Pons (tissue), 1 donor: ENCODE measurements around the gene TMEM238L.
"Not testable (repeated sequence)": the region's sequence is repeated elsewhere in the genome, so short reads cannot be mapped to it uniquely, and the experiment has no call there.

Experiments
- DNase-seq: peaks from one replicate; pipeline ENCODE4 v3.0.0-alpha.2; 2016; ENCODE audit warnings: low spot score

Gene TMEM238L, protein sequence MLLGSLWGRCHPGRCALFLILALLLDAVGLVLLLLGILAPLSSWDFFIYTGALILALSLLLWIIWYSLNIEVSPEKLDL

GRCh38 chr17:10803830-10804475 is at the start of gene TMEM238L:
Gene TMEM238L (minus strand): TSS chr17:10804099. CDS start chr17:10803963, 136 bp downstream.
- DNase-seq: no peak

DNA sequence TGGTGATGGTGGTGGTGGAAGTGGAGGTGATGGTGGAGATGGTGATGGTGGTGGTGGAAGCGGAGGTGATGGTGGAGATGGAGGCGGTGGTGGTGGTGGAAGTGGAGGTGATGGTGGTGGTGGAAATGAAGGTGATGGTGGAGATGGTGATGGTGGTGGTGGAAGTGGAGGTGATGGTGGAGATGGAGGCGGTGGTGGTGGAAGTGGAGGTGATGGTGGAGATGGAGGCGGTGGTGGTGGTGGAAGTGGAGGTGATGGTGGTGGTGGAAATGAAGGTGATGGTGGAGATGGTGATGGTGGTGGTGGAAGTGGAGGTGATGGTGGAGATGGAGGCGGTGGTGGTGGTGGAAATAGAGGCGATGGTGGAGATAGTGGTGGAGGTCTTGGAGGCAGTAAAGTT is 42.7 kb upstream of the TMEM238L start:
- not testable (repeated sequence) for DNase-seq

GRCh38 chr17:10845388-10845751 is 41.5 kb upstream of the TMEM238L start:
- DNase-seq: no peak

GRCh38 chr17:10844621-10845387 is 40.9 kb upstream of the TMEM238L start:
- peak; percentile 72 for DNase-seq

- DNase-seq: no peak
These were observed 39.9 kb upstream of the TMEM238L start for GRCh38 chr17:10843811-10844210.

DNA sequence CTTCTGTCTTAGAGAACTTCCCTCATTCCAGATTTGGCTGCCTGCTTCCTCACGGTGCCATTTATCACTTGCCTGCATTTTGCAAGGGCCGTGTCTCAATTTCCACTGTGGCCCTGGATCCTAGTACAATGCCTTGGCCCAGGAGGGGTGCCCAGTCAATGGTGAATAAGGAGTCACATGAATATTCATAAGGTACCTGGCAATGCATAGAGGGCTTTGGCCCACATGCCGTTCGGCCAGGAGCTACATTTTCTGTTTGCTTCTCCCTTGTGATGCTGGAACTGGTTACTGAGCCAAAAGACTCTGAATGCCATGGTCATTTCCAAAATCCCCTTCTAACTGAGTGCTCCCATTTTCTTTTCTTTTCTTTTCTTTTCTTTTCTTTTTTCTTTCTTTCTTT is 38.8 kb upstream of the TMEM238L start:
- DNase-seq: peak; percentile 78

- no peak for DNase-seq
These were observed 34.8 kb upstream of the TMEM238L start for GRCh38 chr17:10838682-10839081.

GRCh38 chr17:10837921-10838320 is 34.0 kb upstream of the TMEM238L start, which contains the start of gene PIRT:
Gene PIRT (minus strand): TSS chr17:10838087. CDS start chr17:10825645, 12,442 bp downstream.
- DNase-seq: peak; percentile 15

- DNase-seq: no peak
These were observed 33.2 kb upstream of the TMEM238L start for GRCh38 chr17:10836966-10837590.

DNA sequence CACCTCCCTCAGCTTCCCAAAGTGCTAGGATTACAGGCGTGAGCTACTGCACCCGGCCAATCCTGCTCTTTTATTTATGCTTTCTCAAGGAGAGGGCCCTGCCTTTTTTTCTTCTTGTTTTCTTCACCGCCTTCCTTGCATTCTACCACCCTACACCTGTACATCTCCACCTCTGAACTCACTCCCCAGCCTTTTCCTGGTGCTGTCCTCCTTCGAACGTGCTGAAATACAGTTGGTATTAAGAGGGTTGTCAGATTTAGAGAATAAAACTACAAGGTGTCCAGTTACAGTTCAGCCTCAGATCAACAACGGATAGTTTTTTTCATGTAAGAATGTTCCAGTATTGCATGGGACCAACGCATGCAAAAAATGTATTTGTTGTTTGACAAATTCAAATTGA is 32.2 kb upstream of the TMEM238L start:
- no peak for DNase-seq

- DNase-seq: no peak
These were observed 27.8 kb upstream of the TMEM238L start for GRCh38 chr17:10831696-10832095.

DNA sequence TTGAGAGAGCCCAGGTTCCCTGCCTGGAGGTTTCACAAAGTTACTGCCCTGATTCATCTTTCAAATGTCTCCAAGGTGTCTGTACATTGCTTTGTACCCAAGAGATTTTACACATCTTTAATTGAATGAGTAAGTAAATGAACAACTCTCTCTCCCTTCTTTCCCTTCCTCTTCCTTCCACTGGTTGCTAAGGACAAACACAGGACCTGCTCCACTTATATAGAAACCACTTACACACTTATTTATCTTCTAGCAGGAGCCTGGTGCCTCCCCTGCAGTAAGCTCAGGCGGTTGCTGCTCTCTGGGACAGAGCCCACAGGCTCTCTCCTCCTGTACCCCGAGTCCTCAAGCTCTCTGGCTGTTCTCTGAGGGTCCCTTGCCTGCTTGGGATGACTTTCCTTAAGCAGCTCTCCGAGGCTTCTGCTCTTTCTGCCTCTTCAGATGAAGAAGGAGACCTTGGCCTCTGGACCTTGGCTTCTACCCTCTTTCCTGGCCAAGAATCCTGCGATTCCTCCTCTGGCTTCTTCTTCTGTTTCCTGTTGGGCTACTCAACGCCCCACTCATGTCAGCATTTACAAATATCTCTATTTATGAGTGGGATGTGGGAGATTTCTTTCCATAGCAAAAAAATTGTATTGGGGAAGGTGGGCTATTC is 24.1 kb upstream of the TMEM238L start:
- DNase-seq: no peak

GRCh38 chr17:10824874-10825273 is 21.0 kb upstream of the TMEM238L start:
- no peak for DNase-seq

DNA sequence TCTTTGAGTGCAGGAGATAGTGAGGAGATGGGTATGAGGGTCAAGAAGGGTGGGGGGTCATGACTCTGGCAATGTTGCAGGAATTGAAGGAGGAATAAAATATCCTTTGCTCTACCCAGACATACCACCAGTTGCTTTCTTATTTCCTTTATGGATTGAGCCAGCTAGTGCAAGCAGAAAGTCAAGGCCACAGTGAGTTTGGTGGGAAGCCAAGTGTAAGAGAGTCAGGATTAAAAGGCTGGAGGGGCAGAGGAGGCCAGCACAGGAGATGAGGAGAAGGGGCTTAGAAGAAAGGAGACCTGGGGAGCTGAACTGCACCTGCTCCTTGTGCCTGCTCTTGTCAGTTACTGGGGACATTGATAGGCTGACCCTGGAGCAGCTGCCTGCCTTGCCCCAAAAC is 17.9 kb upstream of the TMEM238L start:
- DNase-seq: no peak

DNA sequence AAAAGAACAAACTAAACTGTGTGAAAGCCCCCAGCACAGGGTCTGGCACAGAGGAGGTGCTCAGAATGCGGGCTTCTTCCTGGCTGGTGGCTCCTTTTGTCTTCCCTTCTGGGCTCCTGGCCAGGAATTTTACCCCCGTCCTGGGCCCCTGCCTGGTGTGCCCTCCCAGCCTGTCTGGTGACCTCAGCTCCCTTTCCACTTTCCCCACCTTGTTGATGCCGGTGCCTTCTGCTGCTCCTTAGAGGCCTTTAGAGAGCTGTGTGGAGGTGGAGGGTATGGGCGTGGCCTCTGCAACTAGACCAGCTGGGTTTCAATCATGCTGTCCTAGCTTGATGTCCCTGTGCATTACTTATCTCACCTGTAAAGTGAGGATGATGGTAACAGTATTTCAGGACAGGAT is 17.2 kb upstream of the TMEM238L start:
- DNase-seq: no peak

GRCh38 chr17:10815319-10815718 is 11.4 kb upstream of the TMEM238L start:
- DNase-seq: no peak

DNA sequence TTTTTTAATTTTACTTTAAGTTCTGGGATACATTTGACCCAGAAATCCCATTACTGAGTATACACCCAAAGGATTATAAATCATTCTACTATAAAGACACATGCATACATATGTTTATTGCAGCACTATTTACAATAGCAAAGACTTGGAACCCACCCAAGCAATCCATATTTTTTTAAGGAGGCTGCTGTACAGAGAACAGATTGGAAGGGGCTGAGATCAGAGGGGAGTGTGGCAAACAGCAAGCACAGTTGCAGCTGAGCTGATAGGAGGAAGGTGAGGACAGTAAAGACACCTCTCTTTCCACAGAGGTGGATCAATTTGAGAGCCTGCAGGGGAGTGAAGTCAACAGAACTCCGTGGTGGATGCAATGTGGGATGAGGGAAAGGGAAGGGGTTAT is 10.2 kb upstream of the TMEM238L start:
- DNase-seq: no peak

DNA sequence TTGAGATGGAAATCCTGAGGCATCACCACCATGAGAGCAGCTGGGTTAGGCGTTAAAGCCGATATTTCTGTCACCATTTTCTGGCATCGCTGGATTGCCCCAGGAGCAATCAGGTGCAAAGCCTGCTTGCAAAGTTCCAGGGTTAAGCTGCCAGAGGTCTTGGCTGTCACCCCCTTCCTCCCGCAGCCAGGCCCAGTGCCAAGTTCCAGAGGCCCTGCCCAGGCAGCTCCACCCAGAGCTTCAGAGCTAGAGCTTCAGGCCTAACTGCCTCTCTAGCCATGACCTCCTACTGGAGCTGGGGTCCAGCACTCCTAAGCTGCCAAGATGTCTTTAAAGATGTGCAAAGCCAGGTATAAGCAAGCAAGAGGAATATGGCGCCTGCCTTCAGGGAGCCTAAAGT is 8.8 kb upstream of the TMEM238L start:
- DNase-seq: no peak

- no peak for DNase-seq
These were observed 5.7 kb upstream of the TMEM238L start for GRCh38 chr17:10809605-10810004.

GRCh38 chr17:10807704-10808128 is 3.8 kb upstream of the TMEM238L start:
- no peak for DNase-seq

DNA sequence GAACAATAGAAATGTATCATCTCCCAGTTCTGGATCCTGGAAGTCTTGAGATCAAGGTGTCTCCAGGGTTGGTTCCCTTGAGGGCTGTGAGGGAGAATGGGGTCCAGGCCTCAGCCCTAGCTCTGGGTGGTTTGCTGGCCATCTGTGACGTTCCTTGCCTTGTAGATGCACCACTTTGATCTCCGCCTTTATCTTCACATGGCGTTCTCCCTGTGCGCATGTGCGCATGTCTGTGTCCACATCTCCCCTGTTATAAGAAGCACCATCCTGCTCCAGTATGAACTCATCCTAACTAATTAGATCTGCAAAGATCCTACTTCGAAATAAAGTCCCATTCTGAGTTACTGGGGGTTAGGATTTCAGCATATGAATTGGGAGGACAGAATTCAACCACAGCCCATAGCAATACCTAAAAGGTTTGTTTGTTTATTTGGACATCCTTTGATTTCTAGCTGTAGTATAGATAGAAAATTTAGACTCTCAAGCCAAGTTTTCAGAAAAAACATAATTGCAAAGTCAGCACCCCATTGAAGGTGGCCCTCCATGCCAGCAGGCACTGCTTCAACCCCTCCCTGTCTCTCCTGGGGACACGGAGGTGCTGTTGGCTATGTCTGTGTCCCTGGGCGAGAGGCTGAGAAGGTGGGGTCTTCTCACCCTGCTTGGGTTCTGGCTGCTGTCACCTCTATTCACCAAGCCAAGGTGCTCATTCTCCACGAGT is 2.8 kb upstream of the TMEM238L start:
- DNase-seq: no peak

DNA sequence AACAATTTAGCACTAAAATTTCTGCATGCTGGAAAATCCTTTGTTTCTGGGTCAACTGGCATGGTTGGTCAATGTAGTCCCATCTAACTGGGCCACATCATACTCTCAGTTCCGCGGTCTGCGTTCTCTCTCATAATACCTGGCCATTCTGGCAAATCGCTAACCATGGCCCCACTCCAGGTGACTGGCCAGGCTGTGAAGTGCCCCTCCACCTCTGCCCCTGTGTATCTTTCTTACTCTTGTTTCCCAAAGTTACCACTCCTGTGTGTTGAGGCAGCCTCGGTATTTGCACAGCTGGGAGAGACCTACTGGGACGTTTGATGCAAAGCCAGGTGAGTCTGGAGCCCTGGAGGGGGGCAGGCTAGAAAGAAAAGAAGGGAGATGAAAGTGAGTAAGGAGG is 2.0 kb upstream of the TMEM238L start:
- DNase-seq: no peak
